ENCODE data around the gene GID8. TPM values are rescaled to one million over a fixed set of nuclear protein-coding genes. Genes with fewer than 3 reads are reported as not detected.

Gene GID8
- total and polyA plus RNA-seq, 2 of the 4 experiments (the other 2 are of a cell fraction) = 21.5 to 33.9 TPM

DNA sequence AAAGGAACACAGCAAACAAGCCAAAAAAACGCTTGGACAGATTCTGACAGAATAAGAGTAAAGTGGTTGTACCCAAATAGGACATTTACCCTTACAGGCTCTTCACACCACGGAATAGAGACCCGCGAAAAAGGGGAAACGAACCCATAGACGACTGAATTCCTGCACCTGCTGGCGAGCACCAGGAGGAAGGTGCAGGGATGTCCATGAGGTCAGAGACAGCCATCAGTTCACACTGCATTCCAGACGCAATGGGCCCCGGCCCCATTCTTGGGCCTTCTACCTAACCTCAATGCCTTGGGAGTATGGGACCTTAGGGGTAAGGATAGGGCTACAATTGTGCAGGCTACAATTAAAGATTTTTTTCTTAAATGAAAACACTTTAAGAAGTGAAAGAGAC is 6.5 kb upstream of the GID8 start:
- ATAC-seq (ENCODE audit: low read depth) (no peak), DNase-seq (no peak)
- Histone ChIP-seq H2AFZ (replicated peaks; ENCODE audit: low read length, poor library complexity) (no peak overlapping the region), H3K9me3 (ENCODE audit: control insufficient read depth, insufficient read depth, low read length) (no peaks in the 10 kb centered on the region), H2BK5ac (ENCODE audit: low read depth, low read length, poor library complexity, severe bottlenecking) (no peak overlapping the region), H2BK20ac (ENCODE audit: low read depth, low read length) (no peak overlapping the region), H3K4me1 (ENCODE audit: control insufficient read depth, insufficient read depth, low read length) (peaks cover 18% of the 10 kb centered on the region), H3K23ac (ENCODE audit: low read depth, low read length) (no peak overlapping the region), H3K27ac (ENCODE audit: insufficient read depth, low read length) (no peak overlapping the region), H4K8ac (ENCODE audit: low read depth in 2 of 2, low read length in 2 of 2) (no peak overlapping the region), H3K4ac (ENCODE audit: low read depth, low read length) (no peak overlapping the region), H3K56ac (ENCODE audit: extremely low read depth, insufficient read depth, low read length) (no peak overlapping the region), H3K9me1 (ENCODE audit: insufficient read depth, low read length) (peaks cover 32% of the 10 kb centered on the region), H2AK5ac (ENCODE audit: low read depth, low read length) (no peak overlapping the region), H3K4me3 (ENCODE audit: insufficient read depth, low read depth, low read length) (no peak overlapping the region), H3K79me1 (ENCODE audit: low read depth in 1 of 2, low read length in 2 of 2) (peaks cover 13 to 69% of the 10 kb centered on the region in 2 experiments), H3K27me3 (ENCODE audit: control insufficient read depth, insufficient read depth, low read length) (no peaks in the 10 kb centered on the region), H4K5ac (ENCODE audit: low read depth, low read length) (no peak overlapping the region), H4K91ac (ENCODE audit: insufficient read depth, low read depth, low read length) (no peak overlapping the region), H2BK15ac (ENCODE audit: low read depth, low read length) (no peak overlapping the region), H3K18ac (ENCODE audit: low read depth, low read length) (no peak overlapping the region), H2AK9ac (replicated peaks; ENCODE audit: low read depth, low read length, poor library complexity) (no peak overlapping the region), H3K36me3 (ENCODE audit: control insufficient read depth, insufficient read depth, low read length) (peaks cover 17% of the 10 kb centered on the region), H3K4me2 (ENCODE audit: low read depth, low read length) (no peak overlapping the region), H3K9ac (ENCODE audit: low read depth, low read length) (no peak overlapping the region), H3K14ac (replicated peaks; ENCODE audit: low read depth, low read length) (no peak overlapping the region), H4K20me1 (ENCODE audit: insufficient read depth, low read length) (peaks cover 71% of the 10 kb centered on the region), H2BK120ac (ENCODE audit: low read depth, low read length) (no peak overlapping the region)
- dilution Hi-C loops (cut with HindIII; ENCODE audit: low sequenced_read_pairs, unreplicated experiment) (no loop called here), intact Hi-C loops (cut with micrococcal nuclease) (no loop called here), in situ Hi-C loops (cut with MboI; ENCODE audit: low sequenced_read_pairs) (no loop called here)
- ChIA-PET POLR2A (ENCODE audit: unreplicated experiment) (no interaction called here), CTCF (no interaction called here)
- no CpG with 5 or more reads among the region's 9 CpGs for WGBS, 2 experiments (ENCODE audit: extremely low coverage in 2 of 2, insufficient read length in 1 of 2)
- no peak for TF ChIP-seq POLR2A (IDR thresholded peaks at IDR 0.05; ENCODE audit: low read depth, low read length)
- TF ChIP-seq RFX5 (IDR thresholded peaks at IDR 0.05; ENCODE audit: low read depth, low read length) = no peak
- TF ChIP-seq, protein P1, sequence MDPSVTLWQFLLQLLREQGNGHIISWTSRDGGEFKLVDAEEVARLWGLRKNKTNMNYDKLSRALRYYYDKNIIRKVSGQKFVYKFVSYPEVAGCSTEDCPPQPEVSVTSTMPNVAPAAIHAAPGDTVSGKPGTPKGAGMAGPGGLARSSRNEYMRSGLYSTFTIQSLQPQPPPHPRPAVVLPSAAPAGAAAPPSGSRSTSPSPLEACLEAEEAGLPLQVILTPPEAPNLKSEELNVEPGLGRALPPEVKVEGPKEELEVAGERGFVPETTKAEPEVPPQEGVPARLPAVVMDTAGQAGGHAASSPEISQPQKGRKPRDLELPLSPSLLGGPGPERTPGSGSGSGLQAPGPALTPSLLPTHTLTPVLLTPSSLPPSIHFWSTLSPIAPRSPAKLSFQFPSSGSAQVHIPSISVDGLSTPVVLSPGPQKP (IDR thresholded peaks at IDR 0.05; ENCODE audit: borderline replicate concordance, low read depth, low read length) = no peak
- no peak for TF ChIP-seq CHD1 (IDR thresholded peaks at IDR 0.05; ENCODE audit: low read depth, low read length)
- TF ChIP-seq BHLHE40 (IDR thresholded peaks at IDR 0.05; ENCODE audit: low read depth, low read length) = no peak
- no peak for TF ChIP-seq RAD21 (IDR thresholded peaks at IDR 0.05; ENCODE audit: low read length)
- TF ChIP-seq, protein P2, sequence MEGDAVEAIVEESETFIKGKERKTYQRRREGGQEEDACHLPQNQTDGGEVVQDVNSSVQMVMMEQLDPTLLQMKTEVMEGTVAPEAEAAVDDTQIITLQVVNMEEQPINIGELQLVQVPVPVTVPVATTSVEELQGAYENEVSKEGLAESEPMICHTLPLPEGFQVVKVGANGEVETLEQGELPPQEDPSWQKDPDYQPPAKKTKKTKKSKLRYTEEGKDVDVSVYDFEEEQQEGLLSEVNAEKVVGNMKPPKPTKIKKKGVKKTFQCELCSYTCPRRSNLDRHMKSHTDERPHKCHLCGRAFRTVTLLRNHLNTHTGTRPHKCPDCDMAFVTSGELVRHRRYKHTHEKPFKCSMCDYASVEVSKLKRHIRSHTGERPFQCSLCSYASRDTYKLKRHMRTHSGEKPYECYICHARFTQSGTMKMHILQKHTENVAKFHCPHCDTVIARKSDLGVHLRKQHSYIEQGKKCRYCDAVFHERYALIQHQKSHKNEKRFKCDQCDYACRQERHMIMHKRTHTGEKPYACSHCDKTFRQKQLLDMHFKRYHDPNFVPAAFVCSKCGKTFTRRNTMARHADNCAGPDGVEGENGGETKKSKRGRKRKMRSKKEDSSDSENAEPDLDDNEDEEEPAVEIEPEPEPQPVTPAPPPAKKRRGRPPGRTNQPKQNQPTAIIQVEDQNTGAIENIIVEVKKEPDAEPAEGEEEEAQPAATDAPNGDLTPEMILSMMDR (conservative IDR thresholded peaks at IDR 0.05; ENCODE audit: low read depth, low read length) = no peak
- TF ChIP-seq NFE2L2 (IDR thresholded peaks at IDR 0.05; ENCODE audit: low read depth, low read length) = no peak
- no peak for TF ChIP-seq RCOR1 (IDR thresholded peaks at IDR 0.05; ENCODE audit: insufficient replicate concordance, low read length)
- TF ChIP-seq, protein P3, sequence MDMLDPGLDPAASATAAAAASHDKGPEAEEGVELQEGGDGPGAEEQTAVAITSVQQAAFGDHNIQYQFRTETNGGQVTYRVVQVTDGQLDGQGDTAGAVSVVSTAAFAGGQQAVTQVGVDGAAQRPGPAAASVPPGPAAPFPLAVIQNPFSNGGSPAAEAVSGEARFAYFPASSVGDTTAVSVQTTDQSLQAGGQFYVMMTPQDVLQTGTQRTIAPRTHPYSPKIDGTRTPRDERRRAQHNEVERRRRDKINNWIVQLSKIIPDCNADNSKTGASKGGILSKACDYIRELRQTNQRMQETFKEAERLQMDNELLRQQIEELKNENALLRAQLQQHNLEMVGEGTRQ (IDR thresholded peaks at IDR 0.05; ENCODE audit: low read depth, low read length) = no peak
- no peak for TF ChIP-seq CEBPB (IDR thresholded peaks at IDR 0.05; ENCODE audit: low read depth, low read length)
- no peak for TF ChIP-seq MXI1 (IDR thresholded peaks at IDR 0.05; ENCODE audit: borderline replicate concordance, low read depth, low read length)
- TF ChIP-seq MAFK (IDR thresholded peaks at IDR 0.05; ENCODE audit: low read depth, low read length) = no peak
- TF ChIP-seq SMC3 (IDR thresholded peaks at IDR 0.05; ENCODE audit: low read depth, low read length) = no peak
- TF ChIP-seq MAZ (IDR thresholded peaks at IDR 0.05; ENCODE audit: borderline replicate concordance, low read depth, low read length) = no peak
- no peak for TF ChIP-seq FOS (IDR thresholded peaks at IDR 0.05; ENCODE audit: low read depth, low read length)
- no TSS peak for BruUV-seq (replicated peaks)

Measured in IMR-90 (cell line).